Measurements from ENCODE around the gene FAM98C.

Gene FAM98C

GRCh38 chr19:38413416-38413815, 10.5 kb downstream of the FAM98C start:
- DNase-seq (ENCODE audit: low read depth in 2 of 2): no peak
- no peak for TF ChIP-seq CTCF (IDR thresholded peaks at IDR 0.05; ENCODE audit: low read depth, low read length)
- H3K4me3 ChIP-seq (replicated peaks in 1 of 2; ENCODE audit: low read depth in 2 of 2, low read length in 2 of 2): no peak overlapping the region

- no peak for DNase-seq (ENCODE audit: low read depth in 2 of 2)
- no peak overlapping the region for H3K4me3 ChIP-seq (replicated peaks in 1 of 2; ENCODE audit: low read depth in 2 of 2, low read length in 2 of 2)
- no peak for TF ChIP-seq CTCF (IDR thresholded peaks at IDR 0.05; ENCODE audit: low read depth, low read length)
Measured at GRCh38 chr19:38417146-38417543, 14.3 kb downstream of the FAM98C start.

- no peak for TF ChIP-seq CTCF (IDR thresholded peaks at IDR 0.05; ENCODE audit: low read depth, low read length)
- DNase-seq (ENCODE audit: low read depth in 2 of 2): peak in 1 of 2 donors; percentile 26
- no peak overlapping the region for H3K4me3 ChIP-seq (replicated peaks in 1 of 2; ENCODE audit: low read depth in 2 of 2, low read length in 2 of 2)
Measured at GRCh38 chr19:38417544-38418506, 14.9 kb downstream of the FAM98C start.

GRCh38 chr19:38420935-38421334, 18.0 kb downstream of the FAM98C start:
- TF ChIP-seq CTCF (IDR thresholded peaks at IDR 0.05; ENCODE audit: low read depth, low read length): no peak
- DNase-seq (ENCODE audit: low read depth in 2 of 2): no peak
- H3K4me3 ChIP-seq (replicated peaks in 1 of 2; ENCODE audit: low read depth in 2 of 2, low read length in 2 of 2): no peak overlapping the region

GRCh38 chr19:38421856-38422255, 19.0 kb downstream of the FAM98C start:
- H3K4me3 ChIP-seq (replicated peaks in 1 of 2; ENCODE audit: low read depth in 2 of 2, low read length in 2 of 2): no peak overlapping the region
- DNase-seq (ENCODE audit: low read depth in 2 of 2): no peak
- TF ChIP-seq CTCF (IDR thresholded peaks at IDR 0.05; ENCODE audit: low read depth, low read length): no peak

- DNase-seq (ENCODE audit: low read depth in 2 of 2): no peak
- no peak overlapping the region for H3K4me3 ChIP-seq (replicated peaks in 1 of 2; ENCODE audit: low read depth in 2 of 2, low read length in 2 of 2)
- no peak for TF ChIP-seq CTCF (IDR thresholded peaks at IDR 0.05; ENCODE audit: low read depth, low read length)
Measured at GRCh38 chr19:38422438-38422837, 19.5 kb downstream of the FAM98C start.
